ENCODE data around the gene MAP7. TPM values are rescaled to one million over a fixed set of nuclear protein-coding genes. Genes with fewer than 3 reads are reported as not detected.

MAP7 gene
- total RNA-seq, 6 experiments from 2014 or later: 0.14 to 0.65 (median 0.51) TPM

- DNase-seq: no peak
- Mint-ChIP-seq H3K27ac (no peak overlapping the region), H3K36me3 (ENCODE audit: low read depth) (no peaks in the 10 kb centered on the region), H3K27me3 (ENCODE audit: insufficient read depth) (peaks cover 18% of the 10 kb centered on the region; the same call in 1 of the 2 replicates), H3K9me3 (no peaks in the 10 kb centered on the region), H3K4me1 (ENCODE audit: low read depth) (no peaks in the 10 kb centered on the region), H3K4me3 (no peak overlapping the region)
- no peak for TF ChIP-seq CTCF (IDR thresholded peaks at IDR 0.05)
These were observed 44.0 kb downstream of the MAP7 start for GRCh38 chr6:136506124-136506799.

- peaks cover 9% of the 10 kb centered on the region; the same call in 1 of the 2 replicates for H3K27me3 Mint-ChIP-seq (ENCODE audit: insufficient read depth)
- H3K27ac Mint-ChIP-seq: no peak overlapping the region
- no peaks in the 10 kb centered on the region for H3K4me1 Mint-ChIP-seq (ENCODE audit: low read depth)
- no peak overlapping the region for H3K4me3 Mint-ChIP-seq
- DNase-seq: no peak
- no peak for TF ChIP-seq CTCF (IDR thresholded peaks at IDR 0.05)
- H3K36me3 Mint-ChIP-seq (ENCODE audit: low read depth): no peaks in the 10 kb centered on the region
- no peaks in the 10 kb centered on the region for H3K9me3 Mint-ChIP-seq
These were observed 46.8 kb downstream of the MAP7 start for GRCh38 chr6:136503303-136504029.

GRCh38 chr6:136502786-136503185, 47.4 kb downstream of the MAP7 start:
- DNase-seq: no peak
- no peak for TF ChIP-seq CTCF (IDR thresholded peaks at IDR 0.05)
- Mint-ChIP-seq H3K27ac (no peak overlapping the region), H3K36me3 (ENCODE audit: low read depth) (no peaks in the 10 kb centered on the region), H3K27me3 (ENCODE audit: insufficient read depth) (peaks cover 6% of the 10 kb centered on the region; the same call in 1 of the 2 replicates), H3K9me3 (no peaks in the 10 kb centered on the region), H3K4me3 (no peak overlapping the region), H3K4me1 (ENCODE audit: low read depth) (no peaks in the 10 kb centered on the region)

GRCh38 chr6:136501514-136501913, 48.7 kb downstream of the MAP7 start:
- H3K4me1 Mint-ChIP-seq (ENCODE audit: low read depth): no peaks in the 10 kb centered on the region
- H3K4me3 Mint-ChIP-seq: no peak overlapping the region
- no peak for TF ChIP-seq CTCF (IDR thresholded peaks at IDR 0.05)
- no peak for DNase-seq
- H3K9me3 Mint-ChIP-seq: no peaks in the 10 kb centered on the region
- peaks cover 2% of the 10 kb centered on the region; the same call in 1 of the 2 replicates for H3K27me3 Mint-ChIP-seq (ENCODE audit: insufficient read depth)
- H3K36me3 Mint-ChIP-seq (ENCODE audit: low read depth): no peaks in the 10 kb centered on the region
- H3K27ac Mint-ChIP-seq: no peak overlapping the region

GRCh38 chr6:136501096-136501495, 49.1 kb downstream of the MAP7 start:
- TF ChIP-seq CTCF (IDR thresholded peaks at IDR 0.05): no peak
- Mint-ChIP-seq H3K27ac (no peak overlapping the region), H3K27me3 (ENCODE audit: insufficient read depth) (no peaks in the 10 kb centered on the region; the same call in 1 of the 2 replicates)

More at GRCh38 chr6:136501096-136501495, 49.1 kb downstream of the MAP7 start:
- Mint-ChIP-seq H3K36me3 (ENCODE audit: low read depth) (no peaks in the 10 kb centered on the region), H3K9me3 (no peaks in the 10 kb centered on the region), H3K4me3 (no peak overlapping the region), H3K4me1 (ENCODE audit: low read depth) (no peaks in the 10 kb centered on the region)
- DNase-seq: no peak

Data from HFFc6 (cell line).